Lower lobe of right lung (tissue), 2 donors: ENCODE results near the gene C19orf38. TPM values are rescaled to one million over a fixed set of nuclear protein-coding genes. Genes with fewer than 3 reads are reported as not detected.

Experiments used
- ATAC-seq, 2 donors: fragments of 200-7000 bp; cut with Tn5 transposase; one replicate each; pipeline ENCODE4 v1.9.1; 2020 to 2022; ENCODE audit warnings: mild to moderate bottlenecking in 2 of 2, moderate library complexity in 2 of 2
- DNase-seq: peaks from one replicate; pipeline ENCODE4 v3.0.0-alpha.2; 2020
- H3K27ac ChIP-seq: fragments of 200-600 bp; one replicate; pipeline ENCODE4 v1.8.0; 2022
- H3K27me3 ChIP-seq: fragments of 200-600 bp; one replicate; pipeline ENCODE4 v1.8.0; 2022; ENCODE audit warnings: low read depth
- H3K36me3 ChIP-seq: fragments of 200-600 bp; one replicate; pipeline ENCODE4 v1.8.0; 2022; ENCODE audit warnings: mild to moderate bottlenecking
- H3K4me1 ChIP-seq: fragments of 200-600 bp; one replicate; pipeline ENCODE4 v1.8.0; 2022
- H3K4me3 ChIP-seq: fragments of 200-600 bp; one replicate; pipeline ENCODE4 v1.8.0; 2022; ENCODE audit warnings: mild to moderate bottlenecking
- H3K9me3 ChIP-seq: fragments of 200-600 bp; one replicate; pipeline ENCODE4 v1.8.0; 2022
- CTCF ChIP-seq: fragments of 200-600 bp; IDR thresholded peaks from one replicate; pipeline ENCODE4 v1.8.0; 2022; ENCODE audit warnings: antibody characterized with exemption, mild to moderate bottlenecking
- intact Hi-C: fragments of 100-400 bp; cut with DNase I; formaldehyde crosslinking; loops from one replicate; pipeline ENCODE4 v1.11.0; 2022
- total RNA-seq: library from RNA; stranded (reverse); fragmentation: NEBNext Ultra II Directional; extraction: Animal tissue kit (Norgen Biotek cat#: 25700); gene quantifications from one replicate; pipeline ENCODE4 v1.2.1, GENCODE V29; 2021
- donor health status: DM: no; HTN: yes; CAD: no; lungs with severe emphysema.

Gene C19orf38
- total RNA-seq, 1 donor from 2014 or later = 11.7 TPM

GRCh38 chr19:10831987-10832938, 16.0 kb upstream of the C19orf38 start:
- peaks cover 70% of the 10 kb centered on the region for H3K36me3 ChIP-seq
- no peak for DNase-seq

GRCh38 chr19:10832939-10833296, 15.3 kb upstream of the C19orf38 start:
- intact Hi-C loops = no loop called here
- ATAC-seq (no peak), DNase-seq (no peak)
- no peak overlapping the region for H3K27ac ChIP-seq
- no peak for TF ChIP-seq CTCF
- H3K27me3 ChIP-seq = no peaks in the 10 kb centered on the region
- peaks cover 17% of the 10 kb centered on the region for H3K4me1 ChIP-seq
- no peak overlapping the region for H3K4me3 ChIP-seq
- no peaks in the 10 kb centered on the region for H3K9me3 ChIP-seq
- peaks cover 63% of the 10 kb centered on the region for H3K36me3 ChIP-seq

More at GRCh38 chr19:10831987-10832938, 16.0 kb upstream of the C19orf38 start:
- Histone ChIP-seq H3K9me3 (no peaks in the 10 kb centered on the region), H3K4me3 (no peak overlapping the region), H3K4me1 (peaks cover 17% of the 10 kb centered on the region), H3K27me3 (no peaks in the 10 kb centered on the region), H3K27ac (no peak overlapping the region)
- TF ChIP-seq CTCF = no peak
- intact Hi-C loops = no loop called here
- no peak for ATAC-seq

- no peak for DNase-seq
- H3K9me3 ChIP-seq = no peaks in the 10 kb centered on the region
- H3K27me3 ChIP-seq = no peaks in the 10 kb centered on the region
- no peak for TF ChIP-seq CTCF
- peak overlapping the region; percentile 80 for H3K4me3 ChIP-seq
- peaks cover 40% of the 10 kb centered on the region for H3K36me3 ChIP-seq
- H3K4me1 ChIP-seq = peaks cover 17% of the 10 kb centered on the region
- H3K27ac ChIP-seq = peak overlapping the region; percentile 99
- ATAC-seq = peak in 1 of 2 donors; percentile 0
- intact Hi-C loops = no loop called here
Measured at GRCh38 chr19:10835089-10835753, 13.0 kb upstream of the C19orf38 start.

- H3K9me3 ChIP-seq = no peaks in the 10 kb centered on the region
- peak within 1 kb of the TSS; percentile 99 for H3K27ac ChIP-seq
- H3K36me3 ChIP-seq = peaks cover 33% of the 10 kb centered on the region
- H3K4me3 ChIP-seq = peak within 1 kb of the TSS; percentile 80
- ATAC-seq (peak; percentile 94 to 96), DNase-seq (peak; percentile 100)
- intact Hi-C loops = no loop called here
- TF ChIP-seq CTCF = peak; percentile 45
- peaks cover 17% of the 10 kb centered on the region for H3K4me1 ChIP-seq
- H3K27me3 ChIP-seq = no peaks in the 10 kb centered on the region
Measured at GRCh38 chr19:10835754-10836478, 12.3 kb upstream of the C19orf38 start, which contains the start of gene TMED1. TMED1 (minus strand) TSS chr19:10836212; CDS start chr19:10836191, 21 bp downstream.
